Measurements from ENCODE around the gene INPP1. TPM values are rescaled to one million over a fixed set of nuclear protein-coding genes. Genes with fewer than 3 reads are reported as not detected.

The INPP1 gene
- total RNA-seq, 1 experiment from 2014 or later, result 2.3 TPM

GRCh38 chr2:190328573-190329147 is 14.7 kb upstream of the INPP1 start:
- no peak overlapping the region for H3K27ac Mint-ChIP-seq
- H3K9me3 Mint-ChIP-seq, result no peaks in the 10 kb centered on the region
- H3K4me1 Mint-ChIP-seq, result no peaks in the 10 kb centered on the region
- POLR2A ChIA-PET, result no interaction called here
- H3K36me3 Mint-ChIP-seq, result no peaks in the 10 kb centered on the region
- no peak for ATAC-seq
- no peak for DNase-seq (ENCODE audit: low spot score)
- CTCF ChIA-PET, result interaction anchor here (0.7 kb wide), 1 partner anchor 22 kb away, joined by 3 read pairs; no protein-coding TSS in a partner anchor
- H3K27me3 Mint-ChIP-seq (ENCODE audit: low read depth), result no peaks in the 10 kb centered on the region; the same call in 1 of the 2 replicates
- no peak overlapping the region for H3K4me3 Mint-ChIP-seq
- no peak for TF ChIP-seq MLX (CRISPR knock-in tag; IDR thresholded peaks at IDR 0.05)

GRCh38 chr2:190333395-190333794 is 10.0 kb upstream of the INPP1 start:
- POLR2A ChIA-PET, result no interaction called here
- Mint-ChIP-seq H3K36me3 (no peaks in the 10 kb centered on the region), H3K27ac (no peak overlapping the region), H3K27me3 (ENCODE audit: low read depth) (no peaks in the 10 kb centered on the region; the same call in 1 of the 2 replicates), H3K4me1 (no peaks in the 10 kb centered on the region), H3K9me3 (0 out of 2 replicates have a peak, but pooled peaks cover 4% of the 10 kb centered on the region), H3K4me3 (no peak overlapping the region)
- TF ChIP-seq ZNF263 (CRISPR knock-in tag; IDR thresholded peaks at IDR 0.05; ENCODE audit: low read depth) (no peak), ZBTB43 (CRISPR knock-in tag; IDR thresholded peaks at IDR 0.05) (no peak), RORB (CRISPR knock-in tag; IDR thresholded peaks at IDR 0.05) (no peak), GRHL2 (CRISPR knock-in tag; IDR thresholded peaks at IDR 0.05; ENCODE audit: insufficient replicate concordance, severe bottlenecking) (no peak), IRF2 (CRISPR knock-in tag; IDR thresholded peaks at IDR 0.05; ENCODE audit: borderline replicate concordance, low read depth) (no peak), SMAD4 (CRISPR knock-in tag; IDR thresholded peaks at IDR 0.05) (no peak), IRF1 (CRISPR knock-in tag; IDR thresholded peaks at IDR 0.05) (no peak), JUN (CRISPR knock-in tag; IDR thresholded peaks at IDR 0.05) (no peak), TEAD4 (CRISPR knock-in tag; IDR thresholded peaks at IDR 0.05) (no peak), ZNF512 (CRISPR knock-in tag; IDR thresholded peaks at IDR 0.05; ENCODE audit: borderline replicate concordance) (no peak), ZSCAN18 (CRISPR knock-in tag; IDR thresholded peaks at IDR 0.05) (no peak), ZNF121 (CRISPR knock-in tag; IDR thresholded peaks at IDR 0.05) (no peak), AFF4 (CRISPR knock-in tag; IDR thresholded peaks at IDR 0.05; ENCODE audit: borderline replicate concordance) (no peak)
- CTCF ChIA-PET, result no interaction called here
- ATAC-seq, result no peak
- DNase-seq (ENCODE audit: low spot score), result no peak

All from WTC11 (cell line).